GOT3 (cell line): Measurements from ENCODE around the gene FYN.
"Not testable (repeated sequence)": the region's sequence is repeated elsewhere in the genome, so short reads cannot be mapped to it uniquely, and the experiment has no call there.

ENCODE experiments used
- DNase-seq: peaks from one replicate; lab custom pipeline; 2025; ENCODE audit warnings: mixed read lengths; lab: John Stamatoyannopoulos, UW

Gene FYN

GRCh38 chr6:111873178-111874024, at the start of gene FYN:
FYN (minus strand) TSS chr6:111873452; CDS start chr6:111720051, 153,401 bp downstream.
- peak; percentile 90 for DNase-seq

DNA sequence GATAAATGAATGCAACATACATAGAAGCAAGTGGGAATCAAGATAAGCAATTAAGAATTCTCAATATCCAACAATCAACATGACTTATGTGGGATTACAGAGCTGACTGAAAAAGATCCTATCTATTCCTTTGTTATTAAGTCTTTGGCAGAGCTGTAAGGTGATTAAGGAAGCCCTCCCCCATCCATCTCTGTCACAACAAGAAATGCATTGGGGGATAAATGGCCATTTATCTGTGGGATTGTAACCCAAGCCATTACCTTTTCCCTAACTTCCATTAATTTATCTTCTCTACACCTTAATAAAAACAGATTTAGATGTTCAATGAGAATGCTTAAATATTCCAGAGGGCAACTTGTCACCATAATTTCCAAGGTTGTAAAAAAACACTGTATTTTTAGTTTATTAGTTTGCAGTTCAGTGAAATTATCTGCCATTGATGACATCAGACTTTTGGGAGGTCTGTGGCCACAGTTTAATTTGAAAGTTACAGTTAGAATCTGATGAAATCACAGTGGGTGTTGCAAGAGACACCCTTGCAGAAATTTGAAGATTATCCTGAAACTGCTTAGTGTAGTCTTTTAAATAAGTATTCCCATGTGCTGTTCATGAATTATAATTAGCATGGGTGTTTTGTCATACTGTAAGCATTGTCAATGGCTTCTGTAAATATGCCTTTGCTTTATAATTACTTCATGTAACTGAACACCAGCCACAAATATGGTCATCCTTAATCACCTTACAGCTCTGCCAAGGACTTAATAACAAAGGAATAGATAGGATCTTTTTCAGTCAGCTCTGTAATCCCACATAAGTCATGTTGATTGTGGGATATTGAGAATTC, 49.4 kb upstream of the FYN start:
- no peak for DNase-seq

DNA sequence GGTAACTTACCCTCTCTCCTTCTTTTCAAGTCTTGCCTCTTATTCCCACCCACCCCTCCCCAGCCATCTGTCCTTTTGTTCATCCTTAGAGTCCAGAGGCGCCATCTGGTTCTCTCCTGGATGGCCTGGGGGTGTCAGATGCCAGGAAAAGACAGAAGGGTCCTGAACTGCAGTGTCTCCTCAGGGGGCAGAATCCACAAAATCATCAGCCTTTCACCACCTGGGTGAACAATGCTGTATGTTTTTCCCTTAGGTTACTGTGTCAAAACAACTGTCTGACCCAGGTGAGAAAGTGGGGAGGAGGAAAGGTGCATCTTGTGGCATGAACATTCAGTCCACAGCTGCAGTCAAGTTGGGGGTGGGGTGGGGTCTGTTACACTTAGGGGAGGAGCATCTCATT, 47.9 kb upstream of the FYN start:
- DNase-seq = no peak

DNA sequence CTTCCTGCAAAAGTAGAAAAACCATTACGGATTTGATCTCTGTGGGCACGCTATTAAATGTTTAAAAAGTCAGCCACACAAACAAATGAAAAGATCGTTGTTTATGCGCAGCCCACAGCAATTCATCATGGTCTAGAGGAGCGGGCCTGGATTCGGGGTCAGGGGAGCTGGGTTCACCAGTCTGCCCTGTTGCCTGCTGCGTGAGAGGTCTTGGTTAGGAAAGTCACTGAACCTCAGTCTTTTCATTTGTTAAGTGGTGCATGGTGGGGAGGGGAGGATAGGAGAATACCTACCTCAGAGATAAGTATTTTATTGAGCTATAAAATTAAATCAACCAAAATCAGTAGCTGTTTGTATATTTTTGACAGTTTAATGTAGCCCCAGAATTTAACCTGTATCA, 47.3 kb upstream of the FYN start:
- DNase-seq = no peak

GRCh38 chr6:111918825-111919224, 45.6 kb upstream of the FYN start:
- DNase-seq = peak; percentile 29

DNA sequence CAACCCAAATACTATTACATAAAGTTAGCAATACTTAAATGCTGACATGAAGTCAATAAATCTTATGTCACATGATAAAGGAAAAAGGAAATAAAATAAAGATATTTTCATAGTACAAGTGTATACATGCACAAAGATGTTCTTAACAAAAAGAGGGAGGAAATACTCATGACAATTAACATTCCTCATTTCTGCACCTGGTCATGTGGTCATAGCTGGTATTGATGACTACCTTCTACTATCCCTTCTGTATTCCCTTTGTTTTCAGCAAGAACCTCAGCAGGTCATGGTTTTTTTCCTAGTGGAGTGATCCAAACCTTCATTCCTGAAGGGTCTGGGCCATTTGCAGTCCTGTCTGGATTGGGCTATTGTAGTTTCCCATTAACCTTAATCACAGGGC, 43.5 kb upstream of the FYN start:
- DNase-seq = no peak

DNA sequence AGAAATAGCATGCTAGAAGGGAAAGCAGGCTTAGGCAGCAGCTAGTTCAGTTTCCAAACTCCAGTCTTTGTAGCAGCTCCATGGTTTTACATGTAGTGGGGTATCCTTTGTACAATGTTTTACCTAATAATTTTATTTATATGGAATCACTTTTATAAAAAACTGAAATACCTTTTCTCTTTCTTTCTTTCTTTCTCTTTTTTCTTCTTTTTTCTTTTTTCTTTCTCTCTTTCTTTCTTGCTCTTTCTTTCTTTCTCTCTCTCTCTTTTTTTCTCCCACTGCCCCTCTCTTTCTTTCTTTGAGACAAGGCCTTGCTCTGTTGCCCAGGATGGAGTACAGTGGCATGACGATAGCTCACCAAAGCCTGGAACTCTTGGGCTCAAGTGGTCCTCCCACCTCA, 41.4 kb upstream of the FYN start:
- no peak for DNase-seq

DNA sequence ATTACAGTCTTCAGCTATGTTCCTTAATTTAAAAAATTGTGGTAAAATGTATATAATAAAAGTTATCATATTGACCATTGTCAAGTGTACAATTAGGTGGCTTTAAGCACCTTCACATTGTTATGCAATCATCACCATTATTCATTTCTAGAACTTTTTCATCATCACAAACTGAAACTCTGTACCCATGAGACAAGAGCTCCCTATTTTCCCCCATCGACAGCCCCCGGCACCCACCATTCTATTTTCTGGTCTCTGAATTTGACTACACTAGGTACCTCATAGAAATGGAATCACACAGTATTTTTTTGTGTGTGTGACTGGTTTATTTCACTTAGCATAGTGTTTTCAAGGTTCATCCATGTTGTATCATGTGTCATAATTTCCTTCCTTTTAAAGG, 39.7 kb upstream of the FYN start:
- no peak for DNase-seq

- no peak for DNase-seq
These were observed 38.2 kb upstream of the FYN start for GRCh38 chr6:111911428-111911827.

GRCh38 chr6:111909238-111909637, 36.0 kb upstream of the FYN start:
- no peak for DNase-seq

DNA sequence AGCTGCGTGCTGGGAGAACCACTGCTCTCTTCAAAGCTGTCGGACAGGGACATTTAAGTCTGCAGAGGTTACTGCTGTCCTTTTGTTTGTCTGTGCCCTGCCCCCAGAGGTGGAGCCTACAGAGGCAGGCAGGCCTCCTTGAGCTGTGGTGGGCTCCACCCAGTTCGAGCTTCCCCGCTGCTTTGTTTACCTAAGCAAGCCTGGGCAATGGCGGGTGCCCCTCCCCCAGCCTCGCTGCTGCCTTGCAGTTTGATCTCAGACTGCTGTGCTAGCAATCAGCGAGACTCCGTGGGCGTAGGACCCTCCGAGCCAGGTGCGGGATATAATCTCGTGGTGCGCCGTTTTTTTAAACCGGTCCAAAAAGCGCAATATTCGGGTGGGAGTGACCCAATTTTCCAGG, 35.1 kb upstream of the FYN start:
- DNase-seq = not testable (repeated sequence)

GRCh38 chr6:111900735-111901134, 27.5 kb upstream of the FYN start:
- DNase-seq = no peak

- DNase-seq = no peak
These were observed 26.3 kb upstream of the FYN start for GRCh38 chr6:111899531-111899930.

- DNase-seq = no peak
These were observed 25.2 kb upstream of the FYN start for GRCh38 chr6:111898452-111898851.

DNA sequence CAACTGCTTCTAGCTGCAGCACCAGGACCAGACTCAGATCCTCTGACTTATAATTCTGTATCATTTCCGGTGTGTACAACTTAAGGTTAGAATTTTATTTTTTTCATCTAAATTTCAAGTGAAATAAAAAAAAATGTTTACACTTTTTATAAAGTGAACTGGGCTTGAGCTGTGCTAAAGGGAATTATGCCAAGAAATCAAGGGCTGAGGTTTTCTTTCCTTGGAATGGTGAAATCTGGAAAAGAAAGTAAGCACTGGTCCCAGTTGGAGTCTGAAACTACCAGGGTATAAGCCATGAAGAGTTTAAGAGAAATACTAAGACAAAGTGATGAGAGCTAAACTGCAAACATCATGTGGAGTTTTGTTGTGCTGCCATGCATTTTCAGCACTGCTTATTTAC, 21.7 kb upstream of the FYN start:
- no peak for DNase-seq

DNA sequence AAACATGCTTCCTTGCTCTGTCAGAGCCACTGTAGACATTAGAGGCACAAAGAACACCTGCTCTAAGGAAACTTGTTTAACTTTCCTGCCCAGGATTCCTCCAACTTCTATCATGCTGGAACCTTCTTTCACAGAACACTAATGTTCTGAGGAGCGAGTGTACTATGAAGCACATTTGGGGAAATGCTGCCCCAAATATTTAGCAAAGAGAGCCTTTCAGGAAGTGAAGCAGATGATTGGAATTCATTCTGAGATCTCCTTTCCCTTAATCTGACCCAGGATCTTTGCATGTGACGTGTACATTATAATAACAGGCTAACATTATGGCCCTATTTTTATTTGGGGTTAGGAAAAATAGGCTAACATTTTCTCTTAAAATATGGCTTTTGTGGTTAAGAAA, 21.0 kb upstream of the FYN start:
- no peak for DNase-seq

DNA sequence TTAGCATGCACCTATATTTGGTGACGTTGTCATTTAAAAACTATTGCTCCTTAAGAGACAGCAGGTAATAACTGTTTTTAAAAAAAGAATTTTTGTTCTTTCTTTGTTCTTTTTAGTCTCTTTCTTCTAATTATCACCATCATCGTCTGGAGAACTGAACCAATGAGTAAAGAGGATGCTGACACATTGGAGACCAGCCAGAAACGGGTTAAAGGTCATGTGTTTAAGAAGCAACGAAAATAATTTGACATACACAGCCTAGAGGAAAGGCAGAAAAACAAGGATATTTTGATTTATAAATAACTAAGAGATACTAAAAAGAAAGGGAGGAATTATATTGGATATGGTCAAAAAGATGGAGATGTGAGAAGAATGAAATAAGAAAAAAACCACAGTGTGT, 19.2 kb upstream of the FYN start:
- DNase-seq = no peak

- no peak for DNase-seq
These were observed 17.7 kb upstream of the FYN start for GRCh38 chr6:111890988-111891387.

DNA sequence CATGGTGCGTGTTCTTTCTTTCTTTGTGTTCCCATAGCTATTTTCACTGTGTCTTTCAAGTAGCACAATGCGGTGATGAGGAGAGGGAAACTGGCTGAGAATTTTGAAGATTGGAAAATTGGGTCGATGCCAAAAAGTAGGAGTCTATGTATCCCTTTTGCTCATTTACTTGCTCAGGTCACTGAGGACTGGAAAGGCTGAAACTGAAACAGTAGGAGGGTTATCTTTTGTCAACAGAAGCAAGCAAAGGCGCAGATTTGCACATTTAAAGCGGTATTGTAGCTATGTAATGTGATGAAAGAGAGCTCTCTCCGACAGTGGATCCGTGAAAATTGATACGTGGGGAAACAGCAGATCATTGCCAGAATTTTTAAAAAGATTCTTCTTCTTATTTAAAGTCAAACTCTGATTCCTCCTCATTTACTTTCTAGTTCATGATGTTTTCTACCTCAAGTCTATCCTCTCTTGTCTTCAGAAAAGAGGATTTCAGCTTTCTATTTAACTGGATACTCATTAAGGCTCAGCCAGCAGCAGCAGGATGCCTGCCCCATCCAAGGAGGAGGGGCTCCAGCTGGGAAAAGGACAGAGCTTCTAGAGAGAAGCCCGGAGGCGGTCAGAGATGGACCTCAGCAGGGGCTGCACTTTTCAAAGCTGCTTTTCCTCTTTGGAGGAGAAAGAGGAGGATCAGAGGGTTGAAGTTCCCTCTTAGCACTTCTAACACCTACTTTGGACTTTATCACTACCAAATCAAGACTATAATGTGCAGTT, 15.9 kb upstream of the FYN start:
- no peak for DNase-seq

GRCh38 chr6:111886793-111887192, 13.5 kb upstream of the FYN start:
- DNase-seq = not testable (repeated sequence)

GRCh38 chr6:111885373-111886027, 12.2 kb upstream of the FYN start:
- no peak for DNase-seq

GRCh38 chr6:111884068-111884467, 10.8 kb upstream of the FYN start:
- DNase-seq = no peak
